ENCODE results near the gene R3HCC1L.

The R3HCC1L gene

GRCh38 chr10:98158576-98158975 lies 24.1 kb downstream of the R3HCC1L start:
- no peak overlapping the region for H3K4me3 ChIP-seq (replicated peaks in 1 of 2; ENCODE audit: low read depth in 2 of 2, low read length in 2 of 2)
- TF ChIP-seq, protein P1, sequence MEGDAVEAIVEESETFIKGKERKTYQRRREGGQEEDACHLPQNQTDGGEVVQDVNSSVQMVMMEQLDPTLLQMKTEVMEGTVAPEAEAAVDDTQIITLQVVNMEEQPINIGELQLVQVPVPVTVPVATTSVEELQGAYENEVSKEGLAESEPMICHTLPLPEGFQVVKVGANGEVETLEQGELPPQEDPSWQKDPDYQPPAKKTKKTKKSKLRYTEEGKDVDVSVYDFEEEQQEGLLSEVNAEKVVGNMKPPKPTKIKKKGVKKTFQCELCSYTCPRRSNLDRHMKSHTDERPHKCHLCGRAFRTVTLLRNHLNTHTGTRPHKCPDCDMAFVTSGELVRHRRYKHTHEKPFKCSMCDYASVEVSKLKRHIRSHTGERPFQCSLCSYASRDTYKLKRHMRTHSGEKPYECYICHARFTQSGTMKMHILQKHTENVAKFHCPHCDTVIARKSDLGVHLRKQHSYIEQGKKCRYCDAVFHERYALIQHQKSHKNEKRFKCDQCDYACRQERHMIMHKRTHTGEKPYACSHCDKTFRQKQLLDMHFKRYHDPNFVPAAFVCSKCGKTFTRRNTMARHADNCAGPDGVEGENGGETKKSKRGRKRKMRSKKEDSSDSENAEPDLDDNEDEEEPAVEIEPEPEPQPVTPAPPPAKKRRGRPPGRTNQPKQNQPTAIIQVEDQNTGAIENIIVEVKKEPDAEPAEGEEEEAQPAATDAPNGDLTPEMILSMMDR (IDR thresholded peaks at IDR 0.05; ENCODE audit: low read depth, low read length): no peak
- DNase-seq (ENCODE audit: low read depth in 2 of 2): no peak

DNA sequence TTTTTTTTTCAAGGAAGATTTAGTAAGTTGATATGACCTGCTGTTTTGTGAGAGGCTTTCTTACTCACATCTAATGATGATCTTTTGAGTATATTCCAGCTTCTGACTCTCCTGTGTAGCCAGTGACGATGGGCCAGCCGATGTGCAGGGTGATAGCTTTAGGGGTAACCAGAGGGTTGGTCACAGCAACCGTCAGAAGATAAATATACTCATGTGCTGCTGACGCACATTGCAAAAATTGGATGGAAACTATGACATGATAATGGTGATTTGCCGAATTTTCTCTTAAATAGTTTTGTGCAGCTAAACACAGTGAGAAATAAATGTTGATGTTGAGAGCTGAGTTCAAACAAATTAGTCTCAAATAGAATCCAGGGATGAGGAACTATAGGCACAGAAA lies 29.5 kb downstream of the R3HCC1L start:
- DNase-seq (ENCODE audit: low read depth in 2 of 2): no peak
- H3K4me3 ChIP-seq (replicated peaks in 1 of 2; ENCODE audit: low read depth in 2 of 2, low read length in 2 of 2): no peak overlapping the region
- TF ChIP-seq, protein P1 (IDR thresholded peaks at IDR 0.05; ENCODE audit: low read depth, low read length): no peak

- no peak for DNase-seq (ENCODE audit: low read depth in 2 of 2)
- TF ChIP-seq, protein P1 (IDR thresholded peaks at IDR 0.05; ENCODE audit: low read depth, low read length): no peak
- H3K4me3 ChIP-seq (replicated peaks in 1 of 2; ENCODE audit: low read depth in 2 of 2, low read length in 2 of 2): no peak overlapping the region
Measured at GRCh38 chr10:98167191-98167590, 32.7 kb downstream of the R3HCC1L start.

DNA sequence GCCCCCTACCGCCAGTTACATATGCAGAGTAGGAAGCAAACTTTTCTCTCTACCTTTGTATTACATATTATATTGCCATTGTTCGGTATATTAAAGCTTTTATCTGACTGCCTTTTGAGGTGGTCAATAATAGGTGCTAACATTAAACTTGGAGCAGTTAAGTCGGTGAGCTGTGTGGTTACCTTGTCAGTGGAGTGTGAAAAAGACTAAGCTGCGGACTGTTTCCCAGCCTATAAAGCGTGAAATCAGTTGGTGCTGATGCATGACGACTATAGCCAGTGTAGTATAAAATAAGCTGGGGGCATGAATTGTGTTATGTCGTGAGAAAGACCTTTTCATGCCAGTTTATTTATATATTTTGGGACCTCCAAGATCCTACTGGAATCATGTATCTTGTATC lies 33.7 kb downstream of the R3HCC1L start:
- DNase-seq (ENCODE audit: low read depth in 2 of 2): no peak
- TF ChIP-seq, protein P1 (IDR thresholded peaks at IDR 0.05; ENCODE audit: low read depth, low read length): no peak
- H3K4me3 ChIP-seq (replicated peaks in 1 of 2; ENCODE audit: low read depth in 2 of 2, low read length in 2 of 2): no peak overlapping the region

- TF ChIP-seq, protein P1 (IDR thresholded peaks at IDR 0.05; ENCODE audit: low read depth, low read length): no peak
- DNase-seq (ENCODE audit: low read depth in 2 of 2): no peak
Measured at GRCh38 chr10:98168766-98169165, 34.3 kb downstream of the R3HCC1L start.

DNA sequence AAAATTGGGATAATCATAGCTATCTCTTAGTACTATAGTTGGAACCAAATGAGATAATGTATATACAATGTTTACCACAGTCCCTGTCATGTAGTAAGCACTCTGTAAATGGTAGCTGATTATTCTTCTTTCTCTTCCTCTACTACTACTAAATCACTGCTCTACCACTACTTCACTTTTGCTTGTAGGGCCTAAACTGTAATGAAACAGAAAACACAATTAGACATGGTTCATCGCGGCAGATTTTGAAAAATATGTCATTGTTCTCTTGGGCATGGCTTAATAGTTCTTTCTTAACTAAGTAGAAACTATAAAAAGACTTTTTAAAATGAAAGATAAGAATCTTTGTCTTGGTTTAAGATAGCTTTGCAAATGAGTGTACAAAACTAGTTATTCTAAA lies 34.9 kb downstream of the R3HCC1L start:
- TF ChIP-seq, protein P1 (IDR thresholded peaks at IDR 0.05; ENCODE audit: low read depth, low read length): no peak
- H3K4me3 ChIP-seq (replicated peaks in 1 of 2; ENCODE audit: low read depth in 2 of 2, low read length in 2 of 2): no peak overlapping the region
- DNase-seq (ENCODE audit: low read depth in 2 of 2): no peak

More at GRCh38 chr10:98168766-98169165, 34.3 kb downstream of the R3HCC1L start:
- H3K4me3 ChIP-seq (replicated peaks in 1 of 2; ENCODE audit: low read depth in 2 of 2, low read length in 2 of 2): no peak overlapping the region

Data from cardiac fibroblast (primary cell).